HT1080 (cell line): Measurements from ENCODE around the gene WNT3. TPM values are rescaled to one million over a fixed set of nuclear protein-coding genes. Genes with fewer than 3 reads are reported as not detected.

Source experiments
- DNase-seq: peaks from one replicate; pipeline ENCODE4 v3.0.0-alpha.2; 2015; ENCODE audit warnings: low read depth
- total RNA-seq: library from RNA; depleted of rRNA; stranded (reverse); fragments of >200 nt; shearing (Covaris generic); gene quantifications from 2 replicates; pipeline ENCODE4 v1.2.3, GENCODE V29; 2014

WNT3 gene
- total RNA-seq, 1 experiment from 2014 or later = 3.2 TPM

- no peak for DNase-seq
Observed at GRCh38 chr17:46836500-46836899, 18.0 kb upstream of the WNT3 start.

GRCh38 chr17:46834846-46835245 lies 16.4 kb upstream of the WNT3 start:
- no peak for DNase-seq

GRCh38 chr17:46833840-46834208 lies 15.3 kb upstream of the WNT3 start:
- no peak for DNase-seq

- peak; percentile 74 for DNase-seq
Observed at GRCh38 chr17:46832945-46833839, 14.7 kb upstream of the WNT3 start.

GRCh38 chr17:46832331-46832821 lies 13.9 kb upstream of the WNT3 start:
- no peak for DNase-seq

- no peak for DNase-seq
Observed at GRCh38 chr17:46831573-46832330, 13.3 kb upstream of the WNT3 start.

GRCh38 chr17:46827274-46827673 lies 8.8 kb upstream of the WNT3 start:
- DNase-seq = no peak

GRCh38 chr17:46826116-46826515 lies 7.6 kb upstream of the WNT3 start:
- DNase-seq = no peak

GRCh38 chr17:46823657-46824056 lies 5.2 kb upstream of the WNT3 start:
- DNase-seq = no peak

GRCh38 chr17:46822388-46822921 lies 4.0 kb upstream of the WNT3 start:
- no peak for DNase-seq

- no peak for DNase-seq
Observed at GRCh38 chr17:46821482-46822387, 3.2 kb upstream of the WNT3 start.

- DNase-seq = no peak
Observed at GRCh38 chr17:46820592-46821450, 2.3 kb upstream of the WNT3 start.

- no peak for DNase-seq
Observed at GRCh38 chr17:46819906-46820351, 1.4 kb upstream of the WNT3 start.

- DNase-seq = no peak
Observed at GRCh38 chr17:46818929-46819859, 702 bp upstream of the WNT3 start.

- no peak for DNase-seq
Observed at GRCh38 chr17:46817901-46818209, 637 bp downstream of the WNT3 start.

- no peak for DNase-seq
Observed at GRCh38 chr17:46817151-46817900, 1.2 kb downstream of the WNT3 start.

- no peak for DNase-seq
Observed at GRCh38 chr17:46815474-46816353, 2.8 kb downstream of the WNT3 start.
